Heart left ventricle (tissue), 13 donors: Measurements from ENCODE around the gene STRN3.

Experiments used
- CTCF ChIP-seq, 12 donors: fragments of 200-600 bp; sonication (generic) in 4 of 12; IDR thresholded peaks; one replicate each; pipeline versions ENCODE4 v1.5.0 to v1.8.0; 2018 to 2022; ENCODE audit warnings: antibody characterized with exemption in 12 of 12, mild to moderate bottlenecking in 5 of 12
- POLR2A ChIP-seq, 2 donors: fragments of 450-650 bp; IDR thresholded peaks; one replicate each; pipeline ENCODE4 v1.6.1; 2017; ENCODE audit warnings: antibody characterized with exemption in 2 of 2, mild to moderate bottlenecking in 2 of 2, moderate library complexity in 2 of 2
- donor health status: ischemic (EF 13 %, LVEDD 7.1; RV severe dilation, severe dysfunction).
- donor health status: DM: no; HTN: yes; CAD: no.
- donor health status: DM: no; HTN: no; CAD: no.
- donor health status: ischemic (EF 25% LVEDD 6.9; RV normal size, moderate dysfunction).
- donor health status: ischemic (EF 25% LVEDD 5.7; RV mildly dilated, moderate dysfunction).
- donor health status: ischemic (EF 35%, LVEDD 5.7; RV mildly dilated, moderate dysfunction).
- donor health status: nonischemic (EF 11% LVEDD 7.7; RV severe dilation, severe dysfunction).
- donor health status: DM: yes; HTN: yes; CAD: no.
- donor health status: PGD.
- donor health status: ischemic (EF 29% LVEDD 5.4; RV normal size, mild dysfunction).
- donor health status: nonischemic (EF 23%, LVEDD 6.1; RV moderate dilation, normal function).

- TF ChIP-seq CTCF (IDR thresholded peaks at IDR 0.05) (no peak), POLR2A (IDR thresholded peaks at IDR 0.05) (no peak)
Measured at GRCh38 chr14:30893819-30894218, 132.4 kb downstream of the STRN3 start.
